SH-SY5Y (cell line): ENCODE measurements around the gene RHBDL1.

Experiments
- GATA2 ChIP-seq: IDR thresholded peaks from 2 replicates; pipeline ENCODE4 v1.6.1; 2011; ENCODE audit warnings: mild to moderate bottlenecking, low read depth, low read length
- GATA3 ChIP-seq: IDR thresholded peaks from 2 replicates; pipeline ENCODE4 v1.6.1; 2011; ENCODE audit warnings: low read depth, mild to moderate bottlenecking, low read length, moderate library complexity

DNA sequence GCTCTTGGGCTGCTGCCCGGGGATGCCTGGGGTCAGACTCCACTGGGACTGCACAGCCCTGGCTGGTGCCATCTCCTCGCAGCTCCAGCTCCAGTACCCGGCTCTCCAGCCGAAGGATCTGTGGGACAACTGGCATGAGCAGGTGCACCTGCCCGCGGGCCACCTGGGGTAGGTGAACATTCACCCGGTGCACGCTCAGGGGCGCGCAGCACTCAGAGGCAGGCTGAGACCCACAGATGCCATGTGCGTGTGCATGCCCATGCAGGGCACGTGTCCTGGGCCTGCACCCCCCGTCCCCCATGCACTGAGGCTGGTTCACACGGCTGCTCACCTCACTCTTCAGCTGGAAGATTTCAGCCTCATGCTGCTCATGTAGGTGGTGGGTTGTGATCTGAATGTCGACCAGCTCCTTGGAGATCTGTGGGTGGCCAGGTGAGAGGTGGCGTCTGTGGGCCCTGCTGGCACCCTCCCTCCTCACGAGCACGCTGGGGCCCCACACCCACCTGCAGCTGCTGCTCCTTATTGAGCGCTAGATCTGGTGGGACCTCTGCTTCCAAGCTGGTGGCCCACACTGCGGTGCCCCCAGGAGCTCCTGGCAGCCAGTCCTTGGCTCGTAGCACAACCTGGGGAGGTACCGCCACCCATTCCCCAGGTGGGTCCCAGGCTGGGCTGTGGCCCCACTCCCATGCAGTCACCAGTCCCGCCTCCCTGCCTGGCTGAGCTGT lies 50.2 kb downstream of the RHBDL1 start:
- TF ChIP-seq GATA2 (no peak), GATA3 (no peak)
